ENCODE results near the gene SMURF1.

The SMURF1 gene

DNA sequence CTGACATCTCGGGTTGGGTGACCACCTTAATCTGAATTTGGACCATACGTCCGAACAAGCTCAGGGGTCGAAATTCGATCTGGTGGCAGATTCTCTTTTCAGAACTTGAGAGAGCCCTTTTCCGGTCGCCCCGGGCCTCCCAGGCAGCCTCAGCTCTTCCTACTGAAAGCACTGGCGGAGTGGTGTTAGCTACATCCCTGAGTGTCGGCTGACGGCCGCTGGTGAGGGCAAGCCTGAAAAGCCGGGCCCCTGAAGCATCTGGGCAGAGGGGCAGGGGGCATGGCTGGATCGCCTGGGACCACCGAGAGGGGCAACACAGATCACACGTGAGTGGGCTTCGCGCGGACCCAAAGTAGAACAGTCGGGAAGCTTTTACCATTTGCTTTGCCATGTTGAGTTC is 116.1 kb downstream of the SMURF1 start:
- TF ChIP-seq, protein P1, sequence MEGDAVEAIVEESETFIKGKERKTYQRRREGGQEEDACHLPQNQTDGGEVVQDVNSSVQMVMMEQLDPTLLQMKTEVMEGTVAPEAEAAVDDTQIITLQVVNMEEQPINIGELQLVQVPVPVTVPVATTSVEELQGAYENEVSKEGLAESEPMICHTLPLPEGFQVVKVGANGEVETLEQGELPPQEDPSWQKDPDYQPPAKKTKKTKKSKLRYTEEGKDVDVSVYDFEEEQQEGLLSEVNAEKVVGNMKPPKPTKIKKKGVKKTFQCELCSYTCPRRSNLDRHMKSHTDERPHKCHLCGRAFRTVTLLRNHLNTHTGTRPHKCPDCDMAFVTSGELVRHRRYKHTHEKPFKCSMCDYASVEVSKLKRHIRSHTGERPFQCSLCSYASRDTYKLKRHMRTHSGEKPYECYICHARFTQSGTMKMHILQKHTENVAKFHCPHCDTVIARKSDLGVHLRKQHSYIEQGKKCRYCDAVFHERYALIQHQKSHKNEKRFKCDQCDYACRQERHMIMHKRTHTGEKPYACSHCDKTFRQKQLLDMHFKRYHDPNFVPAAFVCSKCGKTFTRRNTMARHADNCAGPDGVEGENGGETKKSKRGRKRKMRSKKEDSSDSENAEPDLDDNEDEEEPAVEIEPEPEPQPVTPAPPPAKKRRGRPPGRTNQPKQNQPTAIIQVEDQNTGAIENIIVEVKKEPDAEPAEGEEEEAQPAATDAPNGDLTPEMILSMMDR (IDR thresholded peaks at IDR 0.05; ENCODE audit: low read depth, low read length, missing control alignments): no peak
- no peak for DNase-seq (ENCODE audit: extremely low read depth, low read depth)
- H3K4me3 ChIP-seq (replicated peaks; ENCODE audit: low read depth, low read length): no peak overlapping the region

DNA sequence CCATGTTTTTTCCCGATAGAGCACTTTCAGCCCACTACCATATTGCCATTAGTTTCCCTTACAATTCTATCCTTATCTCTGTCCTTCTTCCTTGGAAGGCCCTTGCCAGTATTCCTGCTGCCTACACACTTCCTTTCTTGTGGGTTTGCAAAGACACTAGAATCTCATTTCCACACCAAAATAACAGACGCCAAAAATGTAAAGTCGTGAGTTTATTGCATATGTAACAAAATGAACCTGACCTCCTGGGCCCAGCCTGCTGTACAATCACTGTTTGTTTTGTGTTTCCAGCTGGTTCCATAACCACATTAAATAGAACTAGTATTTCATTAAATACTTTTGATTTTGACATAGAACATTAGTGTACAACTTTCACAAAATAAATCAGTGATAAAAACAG is 116.7 kb downstream of the SMURF1 start:
- DNase-seq (ENCODE audit: extremely low read depth, low read depth): no peak
- TF ChIP-seq, protein P1 (IDR thresholded peaks at IDR 0.05; ENCODE audit: low read depth, low read length, missing control alignments): no peak
- H3K4me3 ChIP-seq (replicated peaks; ENCODE audit: low read depth, low read length): no peak overlapping the region

DNA sequence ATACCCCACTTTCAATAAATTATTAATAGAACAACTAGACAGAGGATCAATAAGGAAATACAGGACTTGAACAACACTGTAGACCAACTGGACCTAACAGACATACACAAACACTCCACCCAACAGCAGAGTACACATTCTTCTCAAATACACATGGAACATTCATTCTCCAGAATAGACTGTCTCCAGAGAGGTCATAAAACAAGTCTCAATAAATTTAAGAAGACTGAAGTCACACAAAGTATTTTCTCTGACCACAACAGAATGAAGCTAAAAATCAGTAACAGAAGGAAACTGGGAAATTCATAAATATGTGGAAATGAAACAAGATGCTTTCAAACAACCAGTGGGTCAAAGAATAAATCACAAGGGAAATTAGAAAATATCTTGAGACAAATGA is 119.8 kb downstream of the SMURF1 start:
- DNase-seq (ENCODE audit: extremely low read depth, low read depth): no peak
- H3K4me3 ChIP-seq (replicated peaks; ENCODE audit: low read depth, low read length): no peak overlapping the region
- TF ChIP-seq, protein P1 (IDR thresholded peaks at IDR 0.05; ENCODE audit: low read depth, low read length, missing control alignments): no peak

DNA sequence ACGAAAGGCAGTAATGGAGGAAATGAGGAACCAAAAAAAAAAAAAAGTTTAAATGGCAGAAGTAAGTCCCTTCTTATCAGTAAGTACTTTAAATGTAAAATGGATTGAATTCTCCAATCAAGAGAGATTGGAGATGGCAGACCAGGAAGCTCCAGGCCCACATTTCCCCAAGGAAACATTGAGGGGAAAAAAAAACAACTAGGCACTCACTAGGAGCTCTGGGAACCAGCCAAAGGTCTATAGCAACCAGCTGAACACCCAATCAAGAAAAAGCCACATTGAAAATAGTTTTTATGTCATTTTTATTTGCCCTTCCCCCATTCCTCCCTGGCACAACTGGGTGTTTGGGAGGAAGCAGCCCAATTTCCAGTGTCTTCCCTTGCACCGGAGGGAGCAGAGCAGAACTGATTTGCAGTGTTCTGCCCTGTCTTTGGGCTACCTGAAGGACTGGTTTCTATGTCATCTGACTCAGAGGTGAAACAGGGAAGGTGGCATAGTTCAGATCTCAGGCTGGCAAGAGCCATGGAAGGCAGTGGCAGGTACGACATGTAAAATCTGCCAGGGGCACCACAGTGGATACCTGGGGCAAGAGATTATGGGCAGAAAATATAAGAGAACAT is 121.9 kb downstream of the SMURF1 start:
- no peak overlapping the region for H3K4me3 ChIP-seq (replicated peaks; ENCODE audit: low read depth, low read length)
- TF ChIP-seq, protein P1 (IDR thresholded peaks at IDR 0.05; ENCODE audit: low read depth, low read length, missing control alignments): no peak
- no peak for DNase-seq (ENCODE audit: extremely low read depth, low read depth)

DNA sequence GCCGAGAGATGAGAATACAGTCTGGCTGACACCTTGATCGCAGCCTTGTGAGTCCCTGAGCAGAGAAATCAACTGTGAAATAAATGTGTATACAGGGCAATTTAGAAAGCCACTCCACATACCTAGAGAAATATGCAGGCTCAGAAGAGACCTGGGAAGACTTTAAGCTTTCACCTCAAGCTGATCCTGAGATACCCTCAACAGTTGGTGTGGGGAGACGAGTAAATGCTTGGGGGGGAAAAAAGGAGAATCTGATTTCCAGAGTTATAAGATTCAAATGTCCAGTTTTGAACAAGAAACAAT is 123.5 kb downstream of the SMURF1 start:
- DNase-seq (ENCODE audit: extremely low read depth, low read depth): no peak
- H3K4me3 ChIP-seq (replicated peaks; ENCODE audit: low read depth, low read length): no peak overlapping the region
- TF ChIP-seq, protein P1 (IDR thresholded peaks at IDR 0.05; ENCODE audit: low read depth, low read length, missing control alignments): no peak

DNA sequence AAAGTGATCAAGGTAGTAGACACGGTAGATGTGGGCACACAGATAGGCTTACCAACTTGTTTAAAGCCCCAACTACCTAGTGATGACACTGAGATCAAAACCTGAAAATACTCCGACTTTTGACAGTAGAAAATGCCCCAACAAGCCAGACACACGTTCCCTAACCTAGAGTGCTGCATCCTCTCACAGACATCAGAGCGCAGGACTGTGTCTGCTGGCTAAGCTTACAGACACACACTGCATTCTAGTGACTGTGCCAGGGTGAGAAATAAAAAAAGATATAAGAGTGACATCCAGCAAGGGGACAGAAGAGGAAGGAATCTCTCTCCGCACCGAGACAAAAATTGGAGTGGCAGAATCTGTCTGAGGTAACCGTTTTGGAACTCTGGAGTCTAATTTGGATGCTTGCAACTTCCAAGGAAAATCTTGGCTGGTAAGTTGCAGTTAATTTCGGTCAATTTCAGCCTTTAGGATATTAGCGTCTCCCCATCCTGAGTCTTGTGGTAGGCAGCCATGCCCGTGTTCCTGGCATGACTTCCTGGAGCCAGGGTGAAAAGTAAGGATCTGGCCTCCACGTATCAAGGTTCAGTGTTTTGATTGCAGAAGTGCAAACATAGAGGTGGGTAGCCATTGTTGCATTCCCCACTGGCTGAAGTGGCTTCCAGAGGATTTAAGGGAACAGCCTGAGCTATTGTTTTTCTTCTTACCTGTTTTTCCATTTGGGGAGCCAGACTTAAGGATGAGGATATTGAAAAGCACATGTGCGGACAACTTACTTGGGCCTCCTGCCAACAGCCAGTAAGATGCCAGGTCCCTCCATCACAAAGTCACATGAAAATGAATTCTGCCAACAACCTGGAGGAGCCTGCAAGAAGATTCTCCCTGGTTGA is 124.1 kb downstream of the SMURF1 start:
- TF ChIP-seq, protein P1 (IDR thresholded peaks at IDR 0.05; ENCODE audit: low read depth, low read length, missing control alignments): no peak
- H3K4me3 ChIP-seq (replicated peaks; ENCODE audit: low read depth, low read length): no peak overlapping the region
- no peak for DNase-seq (ENCODE audit: extremely low read depth, low read depth)
